Fibroblast of lung (primary cell): ENCODE data around the gene ACTC1.

ENCODE experiments used
- CTCF ChIP-seq, 2 donors: IDR thresholded peaks in 1 of 2; conservative IDR thresholded peaks in 1 of 2; 1 replicate in 1 of 2; 2 replicates in 1 of 2; pipeline ENCODE4 v1.5.1; 2011 to 2012; ENCODE audit warnings: low read length in 2 of 2, control low read depth in 1 of 2, inconsistent platforms in 1 of 2, low read depth in 1 of 2, mild to moderate bottlenecking in 1 of 2
- EZH2 ChIP-seq: IDR thresholded peaks from 2 replicates; pipeline ENCODE4 v1.5.1; 2012; ENCODE audit warnings: low read length, control low read depth, mild to moderate bottlenecking; ENCODE audit errors: missing control alignments

GRCh38 chr15:34820110-34820509, 24.8 kb upstream of the ACTC1 start:
- TF ChIP-seq EZH2 (no peak), CTCF (conservative IDR thresholded peaks at IDR 0.05 in 1 of 2, IDR thresholded peaks at IDR 0.05 in 1 of 2; ENCODE audit: low read depth in 1 of 2, low read length in 2 of 2) (no peak)
